ENCODE measurements around the gene ZNF230. TPM values are rescaled to one million over a fixed set of nuclear protein-coding genes. Genes with fewer than 3 reads are reported as not detected.

The ZNF230 gene
- total and polyA plus RNA-seq, 9 of the 15 experiments (the other 6 are each of a cell fraction or from before 2014, with no cell fraction given), result 1.3 to 4.0 (median 2.2) TPM

DNA sequence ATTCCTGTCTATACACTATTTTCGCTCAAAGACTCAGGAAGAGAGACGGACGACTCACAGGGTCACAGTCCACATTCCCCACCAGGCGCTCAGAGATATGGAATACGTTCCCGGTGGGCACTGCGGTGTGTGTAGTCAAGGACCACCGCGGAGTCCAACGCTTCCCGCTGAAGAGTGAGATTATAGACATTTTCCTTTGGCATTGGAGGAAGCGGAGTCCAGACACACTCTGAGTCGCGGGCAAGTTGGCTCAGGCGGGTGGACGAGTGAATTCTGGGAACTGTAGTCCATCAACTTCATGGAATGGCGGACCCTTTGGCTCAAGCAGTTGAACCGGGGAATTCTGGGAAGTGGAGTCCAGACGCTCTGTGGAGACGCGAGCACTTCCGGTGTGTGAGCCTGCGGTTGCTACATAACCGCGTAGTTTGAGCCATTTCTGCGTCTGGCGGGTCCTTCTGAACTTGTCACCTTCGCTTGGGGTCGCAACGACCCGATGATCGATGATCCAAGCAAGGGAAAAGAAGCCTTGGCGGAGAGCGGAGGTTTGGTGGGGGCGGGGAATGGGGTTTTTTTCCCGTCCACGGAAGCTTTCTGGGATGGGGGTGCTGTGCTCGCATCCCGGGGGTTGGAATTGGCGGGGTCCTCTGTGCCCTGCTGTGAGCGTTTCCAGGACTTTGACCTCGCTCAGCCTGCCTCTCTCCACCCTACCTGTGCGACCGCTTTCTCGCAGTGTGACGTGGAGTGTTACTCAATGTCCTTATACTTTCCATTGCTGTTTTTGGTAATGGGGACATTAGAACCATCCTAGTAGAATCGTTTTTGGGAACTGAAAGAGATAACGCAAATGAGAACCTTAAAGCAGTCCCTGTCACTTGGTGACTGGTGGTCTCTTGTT is at the start of gene ZNF230 (continued):
- TF ChIP-seq, protein P1, sequence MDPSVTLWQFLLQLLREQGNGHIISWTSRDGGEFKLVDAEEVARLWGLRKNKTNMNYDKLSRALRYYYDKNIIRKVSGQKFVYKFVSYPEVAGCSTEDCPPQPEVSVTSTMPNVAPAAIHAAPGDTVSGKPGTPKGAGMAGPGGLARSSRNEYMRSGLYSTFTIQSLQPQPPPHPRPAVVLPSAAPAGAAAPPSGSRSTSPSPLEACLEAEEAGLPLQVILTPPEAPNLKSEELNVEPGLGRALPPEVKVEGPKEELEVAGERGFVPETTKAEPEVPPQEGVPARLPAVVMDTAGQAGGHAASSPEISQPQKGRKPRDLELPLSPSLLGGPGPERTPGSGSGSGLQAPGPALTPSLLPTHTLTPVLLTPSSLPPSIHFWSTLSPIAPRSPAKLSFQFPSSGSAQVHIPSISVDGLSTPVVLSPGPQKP (CRISPR knock-in tag; IDR thresholded peaks at IDR 0.05), result no peak
- TF ChIP-seq FOXJ3 (CRISPR knock-in tag; IDR thresholded peaks at IDR 0.05) (no peak), ZNF79 (CRISPR knock-in tag; IDR thresholded peaks at IDR 0.05; ENCODE audit: low read depth) (no peak), CBFA2T3 (IDR thresholded peaks at IDR 0.05) (no peak), MXI1 (IDR thresholded peaks at IDR 0.05; ENCODE audit: low read depth, low read length) (no peak), CBX1 (IDR thresholded peaks at IDR 0.05; ENCODE audit: low read depth) (no peak), ZNF24 (IDR thresholded peaks at IDR 0.05) (no peak), TOE1 (IDR thresholded peaks at IDR 0.05; ENCODE audit: borderline replicate concordance) (no peak), TOE1 (CRISPR knock-in tag; IDR thresholded peaks at IDR 0.05; ENCODE audit: borderline replicate concordance, low read depth) (no peak), ZSCAN29 (IDR thresholded peaks at IDR 0.05) (peak; percentile 66; the same call in 1 of the 2 replicates), ZNF75A (CRISPR knock-in tag; IDR thresholded peaks at IDR 0.05) (no peak)
- TF ChIP-seq, protein P2, sequence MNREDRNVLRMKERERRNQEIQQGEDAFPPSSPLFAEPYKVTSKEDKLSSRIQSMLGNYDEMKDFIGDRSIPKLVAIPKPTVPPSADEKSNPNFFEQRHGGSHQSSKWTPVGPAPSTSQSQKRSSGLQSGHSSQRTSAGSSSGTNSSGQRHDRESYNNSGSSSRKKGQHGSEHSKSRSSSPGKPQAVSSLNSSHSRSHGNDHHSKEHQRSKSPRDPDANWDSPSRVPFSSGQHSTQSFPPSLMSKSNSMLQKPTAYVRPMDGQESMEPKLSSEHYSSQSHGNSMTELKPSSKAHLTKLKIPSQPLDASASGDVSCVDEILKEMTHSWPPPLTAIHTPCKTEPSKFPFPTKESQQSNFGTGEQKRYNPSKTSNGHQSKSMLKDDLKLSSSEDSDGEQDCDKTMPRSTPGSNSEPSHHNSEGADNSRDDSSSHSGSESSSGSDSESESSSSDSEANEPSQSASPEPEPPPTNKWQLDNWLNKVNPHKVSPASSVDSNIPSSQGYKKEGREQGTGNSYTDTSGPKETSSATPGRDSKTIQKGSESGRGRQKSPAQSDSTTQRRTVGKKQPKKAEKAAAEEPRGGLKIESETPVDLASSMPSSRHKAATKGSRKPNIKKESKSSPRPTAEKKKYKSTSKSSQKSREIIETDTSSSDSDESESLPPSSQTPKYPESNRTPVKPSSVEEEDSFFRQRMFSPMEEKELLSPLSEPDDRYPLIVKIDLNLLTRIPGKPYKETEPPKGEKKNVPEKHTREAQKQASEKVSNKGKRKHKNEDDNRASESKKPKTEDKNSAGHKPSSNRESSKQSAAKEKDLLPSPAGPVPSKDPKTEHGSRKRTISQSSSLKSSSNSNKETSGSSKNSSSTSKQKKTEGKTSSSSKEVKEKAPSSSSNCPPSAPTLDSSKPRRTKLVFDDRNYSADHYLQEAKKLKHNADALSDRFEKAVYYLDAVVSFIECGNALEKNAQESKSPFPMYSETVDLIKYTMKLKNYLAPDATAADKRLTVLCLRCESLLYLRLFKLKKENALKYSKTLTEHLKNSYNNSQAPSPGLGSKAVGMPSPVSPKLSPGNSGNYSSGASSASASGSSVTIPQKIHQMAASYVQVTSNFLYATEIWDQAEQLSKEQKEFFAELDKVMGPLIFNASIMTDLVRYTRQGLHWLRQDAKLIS (CRISPR knock-in tag; IDR thresholded peaks at IDR 0.05), result no peak
- TF ChIP-seq, protein P3, sequence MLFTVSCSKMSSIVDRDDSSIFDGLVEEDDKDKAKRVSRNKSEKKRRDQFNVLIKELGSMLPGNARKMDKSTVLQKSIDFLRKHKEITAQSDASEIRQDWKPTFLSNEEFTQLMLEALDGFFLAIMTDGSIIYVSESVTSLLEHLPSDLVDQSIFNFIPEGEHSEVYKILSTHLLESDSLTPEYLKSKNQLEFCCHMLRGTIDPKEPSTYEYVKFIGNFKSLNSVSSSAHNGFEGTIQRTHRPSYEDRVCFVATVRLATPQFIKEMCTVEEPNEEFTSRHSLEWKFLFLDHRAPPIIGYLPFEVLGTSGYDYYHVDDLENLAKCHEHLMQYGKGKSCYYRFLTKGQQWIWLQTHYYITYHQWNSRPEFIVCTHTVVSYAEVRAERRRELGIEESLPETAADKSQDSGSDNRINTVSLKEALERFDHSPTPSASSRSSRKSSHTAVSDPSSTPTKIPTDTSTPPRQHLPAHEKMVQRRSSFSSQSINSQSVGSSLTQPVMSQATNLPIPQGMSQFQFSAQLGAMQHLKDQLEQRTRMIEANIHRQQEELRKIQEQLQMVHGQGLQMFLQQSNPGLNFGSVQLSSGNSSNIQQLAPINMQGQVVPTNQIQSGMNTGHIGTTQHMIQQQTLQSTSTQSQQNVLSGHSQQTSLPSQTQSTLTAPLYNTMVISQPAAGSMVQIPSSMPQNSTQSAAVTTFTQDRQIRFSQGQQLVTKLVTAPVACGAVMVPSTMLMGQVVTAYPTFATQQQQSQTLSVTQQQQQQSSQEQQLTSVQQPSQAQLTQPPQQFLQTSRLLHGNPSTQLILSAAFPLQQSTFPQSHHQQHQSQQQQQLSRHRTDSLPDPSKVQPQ (CRISPR knock-in tag; IDR thresholded peaks at IDR 0.05; ENCODE audit: borderline replicate concordance), result no peak
- TF ChIP-seq, protein P4, sequence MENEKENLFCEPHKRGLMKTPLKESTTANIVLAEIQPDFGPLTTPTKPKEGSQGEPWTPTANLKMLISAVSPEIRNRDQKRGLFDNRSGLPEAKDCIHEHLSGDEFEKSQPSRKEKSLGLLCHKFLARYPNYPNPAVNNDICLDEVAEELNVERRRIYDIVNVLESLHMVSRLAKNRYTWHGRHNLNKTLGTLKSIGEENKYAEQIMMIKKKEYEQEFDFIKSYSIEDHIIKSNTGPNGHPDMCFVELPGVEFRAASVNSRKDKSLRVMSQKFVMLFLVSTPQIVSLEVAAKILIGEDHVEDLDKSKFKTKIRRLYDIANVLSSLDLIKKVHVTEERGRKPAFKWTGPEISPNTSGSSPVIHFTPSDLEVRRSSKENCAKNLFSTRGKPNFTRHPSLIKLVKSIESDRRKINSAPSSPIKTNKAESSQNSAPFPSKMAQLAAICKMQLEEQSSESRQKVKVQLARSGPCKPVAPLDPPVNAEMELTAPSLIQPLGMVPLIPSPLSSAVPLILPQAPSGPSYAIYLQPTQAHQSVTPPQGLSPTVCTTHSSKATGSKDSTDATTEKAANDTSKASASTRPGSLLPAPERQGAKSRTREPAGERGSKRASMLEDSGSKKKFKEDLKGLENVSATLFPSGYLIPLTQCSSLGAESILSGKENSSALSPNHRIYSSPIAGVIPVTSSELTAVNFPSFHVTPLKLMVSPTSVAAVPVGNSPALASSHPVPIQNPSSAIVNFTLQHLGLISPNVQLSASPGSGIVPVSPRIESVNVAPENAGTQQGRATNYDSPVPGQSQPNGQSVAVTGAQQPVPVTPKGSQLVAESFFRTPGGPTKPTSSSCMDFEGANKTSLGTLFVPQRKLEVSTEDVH (IDR thresholded peaks at IDR 0.05; ENCODE audit: low read depth, partially characterized antibody), result no peak
- TF ChIP-seq, protein P5, sequence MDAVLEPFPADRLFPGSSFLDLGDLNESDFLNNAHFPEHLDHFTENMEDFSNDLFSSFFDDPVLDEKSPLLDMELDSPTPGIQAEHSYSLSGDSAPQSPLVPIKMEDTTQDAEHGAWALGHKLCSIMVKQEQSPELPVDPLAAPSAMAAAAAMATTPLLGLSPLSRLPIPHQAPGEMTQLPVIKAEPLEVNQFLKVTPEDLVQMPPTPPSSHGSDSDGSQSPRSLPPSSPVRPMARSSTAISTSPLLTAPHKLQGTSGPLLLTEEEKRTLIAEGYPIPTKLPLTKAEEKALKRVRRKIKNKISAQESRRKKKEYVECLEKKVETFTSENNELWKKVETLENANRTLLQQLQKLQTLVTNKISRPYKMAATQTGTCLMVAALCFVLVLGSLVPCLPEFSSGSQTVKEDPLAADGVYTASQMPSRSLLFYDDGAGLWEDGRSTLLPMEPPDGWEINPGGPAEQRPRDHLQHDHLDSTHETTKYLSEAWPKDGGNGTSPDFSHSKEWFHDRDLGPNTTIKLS (IDR thresholded peaks at IDR 0.05; ENCODE audit: borderline replicate concordance, low read depth), result peak; percentile 82

All from K562 (cell line).